ENCODE measurements around the gene CLC.
"Not testable (repeated sequence)": the region's sequence is repeated elsewhere in the genome, so short reads cannot be mapped to it uniquely, and the experiment has no call there.

Gene CLC

GRCh38 chr19:39737891-39738290 lies at the start of gene CLC:
Gene CLC, minus strand, starts transcription at chr19:39738029. Its CDS starts 77 bp downstream, at chr19:39737952.
- TF ChIP-seq CTCF (IDR thresholded peaks at IDR 0.05; ENCODE audit: low read depth, low read length) = no peak
- DNase-seq (ENCODE audit: extremely low read depth, low read depth) = no peak

- DNase-seq (ENCODE audit: extremely low read depth, low read depth) = no peak
- no peak for TF ChIP-seq CTCF (IDR thresholded peaks at IDR 0.05; ENCODE audit: low read depth, low read length)
These were observed 43.1 kb upstream of the CLC start for GRCh38 chr19:39780894-39781293.

GRCh38 chr19:39778763-39779162 lies 40.9 kb upstream of the CLC start, which contains the start of gene LEUTX:
Gene LEUTX, plus strand, starts transcription at chr19:39778854. Its CDS starts 67 bp downstream, at chr19:39778921.
- no peak for DNase-seq (ENCODE audit: extremely low read depth, low read depth)

GRCh38 chr19:39768786-39769185 lies 31.0 kb upstream of the CLC start:
- DNase-seq (ENCODE audit: extremely low read depth, low read depth) = no peak
- no peak for TF ChIP-seq CTCF (IDR thresholded peaks at IDR 0.05; ENCODE audit: low read depth, low read length)

More at GRCh38 chr19:39778763-39779162, 40.9 kb upstream of the CLC start, which contains the start of gene LEUTX:
- TF ChIP-seq CTCF (IDR thresholded peaks at IDR 0.05; ENCODE audit: low read depth, low read length) = no peak

GRCh38 chr19:39768334-39768733 lies 30.5 kb upstream of the CLC start:
- TF ChIP-seq CTCF (IDR thresholded peaks at IDR 0.05; ENCODE audit: low read depth, low read length) = no peak
- no peak for DNase-seq (ENCODE audit: extremely low read depth, low read depth)

- TF ChIP-seq CTCF (IDR thresholded peaks at IDR 0.05; ENCODE audit: low read depth, low read length) = peak; percentile 85
These were observed 27.6 kb upstream of the CLC start for GRCh38 chr19:39765091-39766076.

GRCh38 chr19:39761851-39762250 lies 24.0 kb upstream of the CLC start:
- DNase-seq (ENCODE audit: extremely low read depth, low read depth) = not testable (repeated sequence)

More at GRCh38 chr19:39765091-39766076, 27.6 kb upstream of the CLC start:
- no peak for DNase-seq (ENCODE audit: extremely low read depth, low read depth)

Data from AG09319 (cell line).